SU-DHL-6 (cell line): ENCODE data around the gene KLF15.

Experiments used
- EZH2phosphoT487 ChIP-seq: fragments of 200-600 bp; sonication (generic), shearing (Covaris generic); conservative IDR thresholded peaks from 2 replicates; pipeline ENCODE4 v1.6.1; 2018; ENCODE audit warnings: mild to moderate bottlenecking, antibody characterized with exemption, low read length, moderate library complexity, mixed read lengths
- TF ChIP-seq, protein P1 (sequence below): fragments of 200-600 bp; sonication (generic); IDR thresholded peaks from one replicate; pipeline ENCODE4 v1.5.1; 2017; ENCODE audit warnings: antibody characterized with exemption, mild to moderate bottlenecking, low read length, moderate library complexity; ENCODE audit not compliant: insufficient read depth, poor library complexity, severe bottlenecking

DNA sequence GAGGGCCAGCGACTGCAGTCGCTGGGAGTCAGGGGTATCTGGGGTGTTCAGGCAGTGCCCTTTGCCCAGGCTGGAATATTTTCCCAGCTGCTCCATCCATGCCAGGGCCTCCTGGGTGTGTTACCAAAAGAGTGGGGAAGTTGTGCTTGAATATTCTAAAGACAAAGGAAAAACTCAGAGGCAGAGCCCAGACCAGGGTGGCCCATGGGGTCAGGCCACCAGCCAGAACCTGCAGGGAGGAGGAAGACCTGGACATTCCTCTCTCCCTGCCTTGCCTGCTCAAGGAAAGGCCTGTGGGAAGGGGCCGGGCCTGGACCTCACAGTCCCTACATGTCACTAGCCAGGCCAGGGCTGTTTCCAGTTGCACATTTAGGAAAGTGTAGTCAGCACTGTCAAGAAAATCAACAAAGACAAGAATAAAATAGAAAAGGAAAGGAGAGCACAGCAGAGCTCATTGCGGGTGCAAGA, 16.0 kb upstream of the KLF15 start:
- TF ChIP-seq, protein P1, sequence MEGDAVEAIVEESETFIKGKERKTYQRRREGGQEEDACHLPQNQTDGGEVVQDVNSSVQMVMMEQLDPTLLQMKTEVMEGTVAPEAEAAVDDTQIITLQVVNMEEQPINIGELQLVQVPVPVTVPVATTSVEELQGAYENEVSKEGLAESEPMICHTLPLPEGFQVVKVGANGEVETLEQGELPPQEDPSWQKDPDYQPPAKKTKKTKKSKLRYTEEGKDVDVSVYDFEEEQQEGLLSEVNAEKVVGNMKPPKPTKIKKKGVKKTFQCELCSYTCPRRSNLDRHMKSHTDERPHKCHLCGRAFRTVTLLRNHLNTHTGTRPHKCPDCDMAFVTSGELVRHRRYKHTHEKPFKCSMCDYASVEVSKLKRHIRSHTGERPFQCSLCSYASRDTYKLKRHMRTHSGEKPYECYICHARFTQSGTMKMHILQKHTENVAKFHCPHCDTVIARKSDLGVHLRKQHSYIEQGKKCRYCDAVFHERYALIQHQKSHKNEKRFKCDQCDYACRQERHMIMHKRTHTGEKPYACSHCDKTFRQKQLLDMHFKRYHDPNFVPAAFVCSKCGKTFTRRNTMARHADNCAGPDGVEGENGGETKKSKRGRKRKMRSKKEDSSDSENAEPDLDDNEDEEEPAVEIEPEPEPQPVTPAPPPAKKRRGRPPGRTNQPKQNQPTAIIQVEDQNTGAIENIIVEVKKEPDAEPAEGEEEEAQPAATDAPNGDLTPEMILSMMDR = no peak
- no peak for TF ChIP-seq EZH2phosphoT487
